GM04503 (cell line): Measurements from ENCODE around the gene KANSL3.
"Not testable (repeated sequence)": the region's sequence is repeated elsewhere in the genome, so short reads cannot be mapped to it uniquely, and the experiment has no call there.

ENCODE experiments used
- DNase-seq: peaks from one replicate; pipeline ENCODE4 v3.0.0-alpha.2; 2012; ENCODE audit warnings: low read depth

Gene KANSL3

GRCh38 chr2:96654791-96655190 lies 16.7 kb upstream of the KANSL3 start:
- not testable (repeated sequence) for DNase-seq

- no peak for DNase-seq
Observed at GRCh38 chr2:96651793-96652192, 13.7 kb upstream of the KANSL3 start.

- no peak for DNase-seq
Observed at GRCh38 chr2:96649342-96649741, 11.2 kb upstream of the KANSL3 start.

GRCh38 chr2:96648306-96648930 lies 10.3 kb upstream of the KANSL3 start:
- no peak for DNase-seq

- DNase-seq = no peak
Observed at GRCh38 chr2:96647681-96648080, 9.6 kb upstream of the KANSL3 start.

- DNase-seq = no peak
Observed at GRCh38 chr2:96642564-96643360, 4.7 kb upstream of the KANSL3 start, which contains the start of gene FER1L5. FER1L5 (plus strand) TSS chr2:96642764; CDS start chr2:96642837, 73 bp downstream.

- DNase-seq = peak; percentile 54
Observed at GRCh38 chr2:96637385-96638143, 548 bp downstream of the KANSL3 start.

- DNase-seq = no peak
Observed at GRCh38 chr2:96636551-96637171, 1.5 kb downstream of the KANSL3 start.

GRCh38 chr2:96633641-96634040 lies 4.5 kb downstream of the KANSL3 start:
- no peak for DNase-seq

- peak; percentile 31 for DNase-seq
Observed at GRCh38 chr2:96631804-96632435, 6.2 kb downstream of the KANSL3 start.

GRCh38 chr2:96626553-96626942 lies 11.6 kb downstream of the KANSL3 start:
- DNase-seq = no peak

GRCh38 chr2:96625571-96626552 lies 12.2 kb downstream of the KANSL3 start:
- no peak for DNase-seq

GRCh38 chr2:96623116-96623515 lies 15.0 kb downstream of the KANSL3 start:
- DNase-seq = no peak

GRCh38 chr2:96622544-96622943 lies 15.6 kb downstream of the KANSL3 start:
- DNase-seq = no peak

GRCh38 chr2:96618596-96619283 lies 19.4 kb downstream of the KANSL3 start:
- DNase-seq = no peak

GRCh38 chr2:96617012-96617411 lies 21.1 kb downstream of the KANSL3 start:
- DNase-seq = no peak

- no peak for DNase-seq
Observed at GRCh38 chr2:96616535-96616934, 21.6 kb downstream of the KANSL3 start.

- DNase-seq = no peak
Observed at GRCh38 chr2:96616128-96616527, 22.0 kb downstream of the KANSL3 start.

GRCh38 chr2:96608469-96609455 lies 29.4 kb downstream of the KANSL3 start:
- DNase-seq = peak; percentile 29
